Esophagus muscularis mucosa (tissue), 4 donors: Measurements from ENCODE around the gene GAMT. TPM values are rescaled to one million over a fixed set of nuclear protein-coding genes. Genes with fewer than 3 reads are reported as not detected.

ENCODE experiments used
- DNase-seq: peaks from one replicate; pipeline ENCODE4 v3.0.0-alpha.2; 2017; ENCODE audit errors: extremely low spot score
- H3K27ac ChIP-seq, 4 donors: fragments of 200-600 bp; sonication (generic); replicated peaks in 1 of 4; 1 replicate in 3 of 4; 2 replicates in 1 of 4; pipeline ENCODE4 v1.5.1; 2016 to 2019; ENCODE audit warnings: mild to moderate bottlenecking in 1 of 4
- H3K27me3 ChIP-seq, 4 donors: fragments of 200-600 bp; sonication (generic); one replicate each; pipeline versions ENCODE4 v1.5.1 to v1.6.0; 2016 to 2019
- H3K36me3 ChIP-seq, 4 donors: fragments of 200-600 bp; sonication (generic); one replicate each; pipeline ENCODE4 v1.5.1; 2016 to 2019
- H3K4me1 ChIP-seq, 4 donors: fragments of 200-600 bp; sonication (generic); one replicate each; pipeline ENCODE4 v1.5.1; 2016 to 2019
- H3K4me3 ChIP-seq, 4 donors: fragments of 200-600 bp; sonication (generic); 1 replicate in 2 of 4; 2 replicates in 2 of 4; pipeline ENCODE4 v1.5.1; 2016 to 2019; ENCODE audit warnings: mild to moderate bottlenecking in 4 of 4, moderate library complexity in 1 of 4
- H3K9me3 ChIP-seq, 4 donors: fragments of 200-600 bp; sonication (generic); 1 replicate in 3 of 4; 2 replicates in 1 of 4; pipeline ENCODE4 v1.5.1; 2016 to 2019
- EP300 ChIP-seq: sonication (generic); formaldehyde crosslinking; IDR thresholded peaks from one replicate; pipeline ENCODE4 v1.6.1; 2017; ENCODE audit warnings: antibody characterized with exemption
- POLR2A ChIP-seq: fragments of 450-650 bp; IDR thresholded peaks from one replicate; pipeline ENCODE4 v1.6.1; 2017; ENCODE audit warnings: antibody characterized with exemption, moderate library complexity, mild to moderate bottlenecking, low read depth
- POLR2AphosphoS5 ChIP-seq, 2 donors: sonication (generic); formaldehyde crosslinking; IDR thresholded peaks; one replicate each; pipeline ENCODE4 v1.6.1; 2017; ENCODE audit warnings: antibody characterized with exemption in 2 of 2
- WGBS: methylation state at CpG from one replicate; pipeline ENCODE4 v1.1.5; 2018; 5-methylcytosine and 5-hydroxymethylcytosine counted together
- intact Hi-C: fragments of 100-400 bp; cut with DNase I; formaldehyde crosslinking; loops from one replicate; pipeline ENCODE4 v1.15.1; 2023
- total RNA-seq, 4 donors: library from RNA; depleted of rRNA; stranded (reverse); fragments of >200 nt; gene quantifications; one replicate each; pipeline versions ENCODE4 v1.1.0 to v1.2.1, GENCODE V29; 2016
- TF ChIP-seq, protein P1 (sequence below), 3 experiments: fragments of 200-600 bp in 2 of 3; fragments of 450-650 bp in 1 of 3; sonication (generic) in 2 of 3; IDR thresholded peaks; one replicate each; pipeline ENCODE4 v1.5.1; 2017 to 2019; ENCODE audit warnings: antibody characterized with exemption in 3 of 3, mild to moderate bottlenecking in 2 of 3, moderate library complexity in 1 of 3

Gene GAMT
- total RNA-seq, 4 donors from 2014 or later, result 5.8 to 13.4 (median 11.9) TPM

DNA sequence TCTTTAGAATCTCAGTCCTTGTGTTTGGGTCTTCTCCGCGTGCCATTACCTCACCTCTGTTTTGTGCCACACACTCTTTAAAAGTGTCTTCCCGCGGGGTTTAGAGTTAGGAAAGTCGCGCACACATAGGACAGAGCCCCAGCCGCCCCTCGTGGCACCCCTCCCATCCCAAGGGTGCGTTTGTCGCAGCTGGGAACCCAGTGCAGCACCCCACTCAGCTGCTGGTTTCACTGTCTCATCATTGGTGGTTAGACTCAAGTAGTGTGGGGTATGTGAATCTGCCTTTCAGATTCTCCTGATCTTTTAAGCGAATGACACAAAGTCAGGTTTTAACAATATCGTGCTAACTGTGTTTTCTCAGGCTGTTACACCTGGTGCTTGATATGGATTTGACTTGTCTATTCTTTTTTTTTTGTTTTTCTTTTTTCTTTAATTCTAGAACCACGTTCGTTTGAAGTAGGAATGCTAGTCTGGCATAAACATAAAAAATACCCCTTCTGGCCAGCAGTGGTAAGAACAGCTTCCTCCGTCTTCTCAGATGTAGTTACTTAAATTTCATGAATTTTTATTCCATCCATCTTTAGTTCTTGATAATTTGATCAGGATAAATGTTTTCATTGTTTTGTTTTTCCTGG is 37.2 kb downstream of the GAMT start:
- intact Hi-C loops, result no loop called here
- DNase-seq, result no peak
- H3K27ac ChIP-seq, result no peak overlapping the region
- H3K9me3 ChIP-seq, result no peaks in the 10 kb centered on the region
- peaks cover 22 to 92% (median 87%) of the 10 kb centered on the region in 4 donors for H3K36me3 ChIP-seq
- H3K4me1 ChIP-seq, result peaks cover 23 to 28% (median 25%) of the 10 kb centered on the region in 4 donors
- no peak for TF ChIP-seq POLR2A
- TF ChIP-seq POLR2AphosphoS5 (IDR thresholded peaks at IDR 0.05), result no peak
- TF ChIP-seq, protein P1, sequence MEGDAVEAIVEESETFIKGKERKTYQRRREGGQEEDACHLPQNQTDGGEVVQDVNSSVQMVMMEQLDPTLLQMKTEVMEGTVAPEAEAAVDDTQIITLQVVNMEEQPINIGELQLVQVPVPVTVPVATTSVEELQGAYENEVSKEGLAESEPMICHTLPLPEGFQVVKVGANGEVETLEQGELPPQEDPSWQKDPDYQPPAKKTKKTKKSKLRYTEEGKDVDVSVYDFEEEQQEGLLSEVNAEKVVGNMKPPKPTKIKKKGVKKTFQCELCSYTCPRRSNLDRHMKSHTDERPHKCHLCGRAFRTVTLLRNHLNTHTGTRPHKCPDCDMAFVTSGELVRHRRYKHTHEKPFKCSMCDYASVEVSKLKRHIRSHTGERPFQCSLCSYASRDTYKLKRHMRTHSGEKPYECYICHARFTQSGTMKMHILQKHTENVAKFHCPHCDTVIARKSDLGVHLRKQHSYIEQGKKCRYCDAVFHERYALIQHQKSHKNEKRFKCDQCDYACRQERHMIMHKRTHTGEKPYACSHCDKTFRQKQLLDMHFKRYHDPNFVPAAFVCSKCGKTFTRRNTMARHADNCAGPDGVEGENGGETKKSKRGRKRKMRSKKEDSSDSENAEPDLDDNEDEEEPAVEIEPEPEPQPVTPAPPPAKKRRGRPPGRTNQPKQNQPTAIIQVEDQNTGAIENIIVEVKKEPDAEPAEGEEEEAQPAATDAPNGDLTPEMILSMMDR (IDR thresholded peaks at IDR 0.05), result peak in 1 of 3 experiments; percentile 7
- 75% methylated on average over 15 of the region's 15 CpGs for WGBS
- H3K4me3 ChIP-seq, result no peak overlapping the region
- no peaks in the 10 kb centered on the region for H3K27me3 ChIP-seq

- intact Hi-C loops, result no loop called here
- Histone ChIP-seq H3K36me3 (peaks cover 21 to 92% (median 87%) of the 10 kb centered on the region in 4 donors), H3K4me3 (no peak overlapping the region), H3K27ac (no peak overlapping the region), H3K9me3 (no peaks in the 10 kb centered on the region), H3K4me1 (peaks cover 23 to 28% (median 25%) of the 10 kb centered on the region in 4 donors), H3K27me3 (no peaks in the 10 kb centered on the region)
- 86% methylated on average over 10 of the region's 10 CpGs for WGBS
- no peak for TF ChIP-seq POLR2AphosphoS5 (IDR thresholded peaks at IDR 0.05)
- no peak for TF ChIP-seq POLR2A
- DNase-seq, result no peak
Measured at GRCh38 chr19:1363599-1363998, 37.7 kb downstream of the GAMT start.

DNA sequence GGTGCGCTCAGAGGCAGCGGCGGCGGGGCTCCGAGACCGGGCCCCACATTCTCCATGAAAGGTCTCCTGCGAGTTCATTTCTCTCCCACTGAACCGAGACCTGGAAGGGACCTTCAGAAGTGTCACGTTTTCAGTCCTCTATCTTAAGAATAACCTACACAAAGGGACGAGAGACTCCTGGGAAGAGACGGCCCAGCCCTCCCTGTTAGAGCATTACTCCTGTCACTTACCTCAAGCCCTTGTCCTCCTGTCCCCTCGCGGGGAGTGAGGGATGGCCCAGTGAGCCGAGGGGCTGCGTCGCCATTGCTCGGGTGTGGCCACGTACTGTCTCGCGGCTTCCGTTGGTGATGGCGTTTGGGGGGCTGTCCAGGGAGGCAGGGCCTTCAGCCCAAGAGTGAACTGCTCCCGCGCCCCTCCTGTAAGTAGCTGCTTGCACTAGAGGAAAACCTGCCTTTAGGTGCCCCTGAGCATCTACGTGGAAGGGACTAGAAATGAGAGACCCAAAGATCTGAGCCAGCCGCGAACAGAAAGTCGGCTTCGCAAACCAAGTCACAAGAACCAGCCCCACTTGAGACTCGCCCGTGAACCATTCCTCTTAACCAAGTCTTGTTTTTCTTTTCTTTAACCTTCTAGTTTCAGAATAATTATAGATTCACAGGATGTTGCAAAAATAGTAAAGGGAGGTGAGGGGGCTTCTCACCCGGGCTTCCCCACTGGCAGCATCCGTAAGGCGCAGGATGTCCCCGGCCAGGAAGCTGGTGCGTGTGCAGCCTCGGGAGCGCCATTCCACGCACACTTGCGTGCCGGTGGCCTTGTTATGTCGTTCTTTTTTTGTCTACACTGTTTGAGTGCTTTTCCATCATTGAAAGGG is 38.7 kb downstream of the GAMT start:
- TF ChIP-seq, protein P1 (IDR thresholded peaks at IDR 0.05), result no peak
- TF ChIP-seq POLR2AphosphoS5 (IDR thresholded peaks at IDR 0.05) (no peak), POLR2A (no peak), EP300 (no peak)
- no peak overlapping the region for H3K4me3 ChIP-seq
- intact Hi-C loops, result no loop called here
- DNase-seq, result no peak
- peak overlapping the region in 2 of 4 donors; percentile 60 to 79 for H3K27ac ChIP-seq
- H3K9me3 ChIP-seq, result no peaks in the 10 kb centered on the region
- H3K27me3 ChIP-seq, result no peaks in the 10 kb centered on the region
- peaks cover 20 to 91% (median 86%) of the 10 kb centered on the region in 4 donors for H3K36me3 ChIP-seq
- H3K4me1 ChIP-seq, result peaks cover 23 to 28% (median 25%) of the 10 kb centered on the region in 4 donors
- 91% methylated on average over 37 of the region's 42 CpGs for WGBS

GRCh38 chr19:1361601-1362386 is 39.5 kb downstream of the GAMT start:
- Histone ChIP-seq H3K27ac (peak overlapping the region; percentile 60 to 79 (median 73)), H3K36me3 (peaks cover 16 to 88% (median 82%) of the 10 kb centered on the region in 4 donors), H3K4me1 (peaks cover 25 to 32% (median 27%) of the 10 kb centered on the region in 4 donors), H3K4me3 (peak overlapping the region in 3 of 4 donors; percentile 34 to 46 (median 38)), H3K27me3 (no peaks in the 10 kb centered on the region), H3K9me3 (no peaks in the 10 kb centered on the region)
- TF ChIP-seq EP300, result no peak
- no peak for TF ChIP-seq POLR2A
- no peak for TF ChIP-seq POLR2AphosphoS5 (IDR thresholded peaks at IDR 0.05)
- TF ChIP-seq, protein P1 (IDR thresholded peaks at IDR 0.05), result no peak
- DNase-seq, result no peak
- 69% methylated on average over 30 of the region's 30 CpGs for WGBS
- intact Hi-C loops, result no loop called here
